ENCODE results near the gene IGSF21. TPM values are rescaled to one million over a fixed set of nuclear protein-coding genes. Genes with fewer than 3 reads are reported as not detected.

Gene IGSF21
- polyA plus RNA-seq, 1 of the 3 experiments (the other 2 are of a cell fraction), result not detected

GRCh38 chr1:18282851-18283600 is 175.4 kb downstream of the IGSF21 start:
- no peak overlapping the region for H3K4me2 ChIP-seq
- no peaks in the 10 kb centered on the region for H3F3A ChIP-seq (replicated peaks; ENCODE audit: insufficient read depth)
- ChIA-PET POLR2A (interaction anchor here (0.6 kb wide), 1 partner anchor 143 kb away, joined by 3 read pairs; no protein-coding TSS in a partner anchor), CTCF (interaction anchor here (0.7 to 2.8 kb wide), 7 partner anchors 10 to 359 kb away, joined by 3 to 10 read pairs (median 3); no protein-coding TSS in a partner anchor)
- TF ChIP-seq MXI1 (IDR thresholded peaks at IDR 0.05; ENCODE audit: low read depth, low read length) (peak; percentile 46; the same call in 1 of the 2 replicates), FOXM1 (IDR thresholded peaks at IDR 0.05; ENCODE audit: low read depth) (no peak), RAD21 (IDR thresholded peaks at IDR 0.05; ENCODE audit: low read length) (no peak), EP300 (IDR thresholded peaks at IDR 0.05; ENCODE audit: borderline replicate concordance in 1 of 2, low read depth in 1 of 2, low read length in 1 of 2) (0 out of 4 replicates have a peak, but pooled peaks of 1 of the 2 experiments have one; percentile 35), SMC3 (IDR thresholded peaks at IDR 0.05; ENCODE audit: low read depth, low read length) (no peak), SIN3A (IDR thresholded peaks at IDR 0.05; ENCODE audit: borderline replicate concordance, low read depth, low read length) (no peak), NFIC (IDR thresholded peaks at IDR 0.05; ENCODE audit: borderline replicate concordance) (no peak), FOXJ3 (CRISPR knock-in tag; IDR thresholded peaks at IDR 0.05) (peak; percentile 7; the same call in 1 of the 2 replicates)
- H3K36me3 ChIP-seq (replicated peaks in 1 of 2; ENCODE audit: control insufficient read depth in 1 of 2, insufficient read depth in 2 of 2, low read length in 1 of 2), result no peaks in the 10 kb centered on the region
- no peaks in the 10 kb centered on the region for H3K9me2 ChIP-seq
- no peak overlapping the region for H2AFZ ChIP-seq (ENCODE audit: low read depth)
- H4K20me1 ChIP-seq (ENCODE audit: insufficient read depth), result no peaks in the 10 kb centered on the region
- H3K9me3 ChIP-seq, result no peaks in the 10 kb centered on the region
- DNase-seq, result peak; percentile 80
- no peaks in the 10 kb centered on the region for H3K79me2 ChIP-seq (ENCODE audit: insufficient read depth)
- no peak overlapping the region for H3K9ac ChIP-seq
- no peak overlapping the region for H3K4me3 ChIP-seq (ENCODE audit: low read depth in 2 of 2, low read length in 1 of 2)
- H3K27ac ChIP-seq (ENCODE audit: low read depth in 2 of 2, low read length in 1 of 2), result peak overlapping the region in 1 of 2 experiments; percentile 76; a peak in 2 of 4 replicates
- WGBS (ENCODE audit: low lambda C conversion rate), result 20% methylated on average over 9 of the region's 13 CpGs
- peaks cover 0 to 25% of the 10 kb centered on the region in 2 experiments; a peak in 2 of 4 replicates for H3K4me1 ChIP-seq (ENCODE audit: control insufficient read depth in 1 of 2, insufficient read depth in 2 of 2, low read depth in 1 of 2, low read length in 1 of 2)
- H3K27me3 ChIP-seq (ENCODE audit: insufficient read depth), result no peaks in the 10 kb centered on the region

GRCh38 chr1:18283601-18284385 is 176.2 kb downstream of the IGSF21 start:
- no peaks in the 10 kb centered on the region for H3K9me2 ChIP-seq
- TF ChIP-seq CHD2 (IDR thresholded peaks at IDR 0.05; ENCODE audit: low read length, partially characterized antibody) (no peak), FOXM1 (IDR thresholded peaks at IDR 0.05; ENCODE audit: low read depth) (no peak)
- H3K4me2 ChIP-seq, result no peak overlapping the region
- no peaks in the 10 kb centered on the region for H3K9me3 ChIP-seq
- peak overlapping the region in 1 of 2 experiments; percentile 76; a peak in 2 of 4 replicates for H3K27ac ChIP-seq (ENCODE audit: low read depth in 2 of 2, low read length in 1 of 2)
- H3K79me2 ChIP-seq (ENCODE audit: insufficient read depth), result no peaks in the 10 kb centered on the region
- WGBS (ENCODE audit: low lambda C conversion rate), result 28% methylated on average over 9 of the region's 13 CpGs
- ChIA-PET POLR2A (interaction anchor here (0.6 kb wide), 1 partner anchor 144 kb away, joined by 3 read pairs; no protein-coding TSS in a partner anchor), CTCF (interaction anchor here (0.7 to 2.8 kb wide), 5 partner anchors 9 to 298 kb away, joined by 3 to 10 read pairs (median 3); no protein-coding TSS in a partner anchor)
- H3K4me3 ChIP-seq (ENCODE audit: low read depth in 2 of 2, low read length in 1 of 2), result no peak overlapping the region
- H2AFZ ChIP-seq (ENCODE audit: low read depth), result no peak overlapping the region
- no peaks in the 10 kb centered on the region for H4K20me1 ChIP-seq (ENCODE audit: insufficient read depth)
- H3K36me3 ChIP-seq (replicated peaks in 1 of 2; ENCODE audit: control insufficient read depth in 1 of 2, insufficient read depth in 2 of 2, low read length in 1 of 2), result no peaks in the 10 kb centered on the region
- peaks cover 0 to 31% of the 10 kb centered on the region in 2 experiments; a peak in 2 of 4 replicates for H3K4me1 ChIP-seq (ENCODE audit: control insufficient read depth in 1 of 2, insufficient read depth in 2 of 2, low read depth in 1 of 2, low read length in 1 of 2)
- H3K9ac ChIP-seq, result no peak overlapping the region
- no peaks in the 10 kb centered on the region for H3K27me3 ChIP-seq (ENCODE audit: insufficient read depth)
- H3F3A ChIP-seq (replicated peaks; ENCODE audit: insufficient read depth), result no peaks in the 10 kb centered on the region
- DNase-seq, result no peak
